ENCODE results near the gene CALN1.

DNA sequence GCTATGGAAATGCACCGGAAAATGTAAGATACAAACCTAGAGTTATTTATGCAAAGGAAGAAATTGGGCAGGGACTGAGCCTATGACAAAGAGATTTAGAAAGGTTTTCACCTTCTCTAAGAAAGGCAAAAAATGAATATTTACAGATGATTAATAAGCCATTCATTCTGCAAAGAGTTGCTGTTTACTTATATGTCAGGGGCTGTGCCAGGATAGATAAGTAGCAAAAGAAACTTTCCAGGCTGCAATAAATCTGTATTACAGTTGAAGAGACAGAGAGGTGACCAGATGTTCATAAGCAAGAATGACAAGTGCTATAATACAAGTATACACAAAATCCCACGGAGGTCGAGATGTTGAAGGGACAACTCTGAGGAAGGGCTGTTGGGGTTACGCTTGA, 299.6 kb downstream of the CALN1 start:
- TF ChIP-seq SIN3A (IDR thresholded peaks at IDR 0.05; ENCODE audit: borderline replicate concordance, insufficient read depth, low read length) (no peak), POLR2AphosphoS5 (IDR thresholded peaks at IDR 0.05; ENCODE audit: low read depth, low read length) (no peak)
